ENCODE data around the gene ZNF562.

ZNF562 gene

GRCh38 chr19:9641810-9642209 lies 33.1 kb downstream of the ZNF562 start:
- DNase-seq (ENCODE audit: low read depth): no peak

- no peak for DNase-seq (ENCODE audit: low read depth)
Observed at GRCh38 chr19:9640956-9641355, 33.9 kb downstream of the ZNF562 start.

- no peak for DNase-seq (ENCODE audit: low read depth)
Observed at GRCh38 chr19:9636018-9636417, 38.9 kb downstream of the ZNF562 start.

- no peak for DNase-seq (ENCODE audit: low read depth)
Observed at GRCh38 chr19:9627856-9628255, 47.0 kb downstream of the ZNF562 start.

GRCh38 chr19:9622531-9622930 lies 52.4 kb downstream of the ZNF562 start:
- no peak for DNase-seq (ENCODE audit: low read depth)

- DNase-seq (ENCODE audit: low read depth): peak; percentile 70
Observed at GRCh38 chr19:9621156-9622037, 53.5 kb downstream of the ZNF562 start, which contains the start of gene ZNF561. ZNF561 (minus strand) TSS chr19:9621232; CDS start chr19:9619456, 1,776 bp downstream.

GRCh38 chr19:9620842-9621155 lies 54.1 kb downstream of the ZNF562 start:
- DNase-seq (ENCODE audit: low read depth): no peak

GRCh38 chr19:9615844-9616243 lies 59.1 kb downstream of the ZNF562 start:
- DNase-seq (ENCODE audit: low read depth): no peak

- DNase-seq (ENCODE audit: low read depth): no peak
Observed at GRCh38 chr19:9610484-9611113, 64.3 kb downstream of the ZNF562 start.

GRCh38 chr19:9608912-9609311 lies 66.0 kb downstream of the ZNF562 start:
- no peak for DNase-seq (ENCODE audit: low read depth)

GRCh38 chr19:9597027-9597426 lies 77.9 kb downstream of the ZNF562 start:
- DNase-seq (ENCODE audit: low read depth): peak; percentile 70

Measured in HS-27A (cell line).